ENCODE measurements around the gene HIPK1. TPM values are rescaled to one million over a fixed set of nuclear protein-coding genes. Genes with fewer than 3 reads are reported as not detected.
"Not testable (repeated sequence)": the region's sequence is repeated elsewhere in the genome, so short reads cannot be mapped to it uniquely, and the experiment has no call there.

The HIPK1 gene
- total RNA-seq, 1 experiment from 2014 or later = 52.2 TPM

DNA sequence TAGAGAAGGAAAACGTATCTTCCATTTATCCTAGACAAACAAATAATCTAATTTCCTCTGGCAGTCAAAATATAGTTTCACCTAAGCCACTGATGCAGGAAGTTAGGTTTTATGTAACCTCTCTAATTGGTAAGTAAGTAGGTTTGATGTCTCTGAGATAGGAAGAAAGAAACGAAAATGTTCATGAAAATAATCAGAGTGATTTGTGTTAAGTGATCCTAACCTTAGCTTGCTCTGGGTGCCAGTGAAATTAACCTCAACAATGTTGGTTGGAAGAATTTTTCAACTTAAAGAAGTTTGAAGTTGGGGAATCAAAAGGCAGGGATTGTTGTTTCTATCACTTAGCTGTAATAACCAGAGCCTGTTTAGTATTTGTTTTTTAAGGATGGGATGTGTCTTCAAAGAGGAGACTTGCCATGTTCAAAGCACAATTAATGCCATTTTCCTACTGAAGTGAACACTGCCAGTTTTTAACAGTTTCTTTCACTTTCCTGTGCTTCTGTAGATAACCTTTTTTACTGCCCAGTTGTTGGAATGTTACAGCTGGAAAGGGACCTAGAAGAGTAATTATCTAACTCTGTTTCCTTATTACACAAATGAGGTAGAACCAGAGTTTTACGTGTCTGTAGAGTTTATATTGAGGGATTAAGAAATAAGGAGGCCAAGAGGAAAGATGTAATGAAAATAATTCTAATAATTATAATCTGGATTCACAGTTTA, 18.4 kb downstream of the HIPK1 start (continued):
- TF ChIP-seq AR (CRISPR knock-in tag; IDR thresholded peaks at IDR 0.05) (no peak), NFATC4 (CRISPR knock-in tag; IDR thresholded peaks at IDR 0.05) (no peak), USF1 (CRISPR knock-in tag; IDR thresholded peaks at IDR 0.05) (no peak)
- TF ChIP-seq, protein P1, sequence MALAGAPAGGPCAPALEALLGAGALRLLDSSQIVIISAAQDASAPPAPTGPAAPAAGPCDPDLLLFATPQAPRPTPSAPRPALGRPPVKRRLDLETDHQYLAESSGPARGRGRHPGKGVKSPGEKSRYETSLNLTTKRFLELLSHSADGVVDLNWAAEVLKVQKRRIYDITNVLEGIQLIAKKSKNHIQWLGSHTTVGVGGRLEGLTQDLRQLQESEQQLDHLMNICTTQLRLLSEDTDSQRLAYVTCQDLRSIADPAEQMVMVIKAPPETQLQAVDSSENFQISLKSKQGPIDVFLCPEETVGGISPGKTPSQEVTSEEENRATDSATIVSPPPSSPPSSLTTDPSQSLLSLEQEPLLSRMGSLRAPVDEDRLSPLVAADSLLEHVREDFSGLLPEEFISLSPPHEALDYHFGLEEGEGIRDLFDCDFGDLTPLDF (CRISPR knock-in tag; IDR thresholded peaks at IDR 0.05) = no peak

GRCh38 chr1:113948151-113948550, 19.0 kb downstream of the HIPK1 start:
- peak; percentile 47; the same call in 1 of the 2 replicates for TF ChIP-seq GABPB1 (CRISPR knock-in tag; IDR thresholded peaks at IDR 0.05)

DNA sequence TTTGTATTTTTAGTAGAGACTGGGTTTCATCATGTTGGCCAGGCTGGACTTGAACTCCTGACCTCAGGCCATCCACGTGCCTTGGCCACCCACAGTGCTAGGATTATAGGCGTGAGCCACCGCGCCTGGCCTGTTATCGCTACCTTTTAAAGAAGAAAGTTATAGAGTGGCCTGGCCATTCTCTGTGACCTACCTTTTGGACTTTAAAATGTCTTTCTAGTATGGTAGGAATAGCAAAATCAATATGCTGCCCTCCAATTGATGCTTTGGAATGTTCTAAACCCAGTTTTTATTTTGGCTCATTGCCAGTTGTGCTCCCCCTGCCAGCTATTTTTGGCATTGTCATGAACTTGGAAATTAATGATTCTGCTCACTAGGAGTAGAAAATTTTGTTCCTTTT, 19.9 kb downstream of the HIPK1 start:
- ChIA-PET CTCF (interaction anchor here (0.7 to 2.6 kb wide), 5 partner anchors 10 to 300 kb away, joined by 3 to 11 read pairs (median 4); no protein-coding TSS in a partner anchor), POLR2A (no interaction called here)
- H3K27ac Mint-ChIP-seq = no peak overlapping the region
- DNase-seq (ENCODE audit: low spot score) = no peak
- no peak for ATAC-seq
- no peaks in the 10 kb centered on the region for H3K27me3 Mint-ChIP-seq (ENCODE audit: low read depth)
- H3K4me1 Mint-ChIP-seq = peaks cover 28% of the 10 kb centered on the region
- TF ChIP-seq NR3C1 (CRISPR knock-in tag; conservative IDR thresholded peaks at IDR 0.05; ENCODE audit: low read depth) = no peak
- H3K4me3 Mint-ChIP-seq = no peak overlapping the region
- H3K9me3 Mint-ChIP-seq = no peaks in the 10 kb centered on the region
- peaks cover 6% of the 10 kb centered on the region; the same call in 1 of the 2 replicates for H3K36me3 Mint-ChIP-seq

More at GRCh38 chr1:113948151-113948550, 19.0 kb downstream of the HIPK1 start:
- not testable (repeated sequence) for H3K27me3 Mint-ChIP-seq (ENCODE audit: low read depth); H3K36me3 Mint-ChIP-seq; DNase-seq (ENCODE audit: low spot score); ATAC-seq; H3K9me3 Mint-ChIP-seq; H3K4me3 Mint-ChIP-seq
- CTCF ChIA-PET = interaction anchor here (0.6 to 2.6 kb wide), 8 partner anchors 9 to 780 kb away, joined by 3 to 11 read pairs (median 4); partner anchors contain the start of gene OLFML3
- peak overlapping the region; percentile 23; the same call in 1 of the 2 replicates for H3K27ac Mint-ChIP-seq
- POLR2A ChIA-PET = interaction anchor here (0.7 kb wide), 1 partner anchor 187 kb away, joined by 3 read pairs; no protein-coding TSS in a partner anchor
- peaks cover 28% of the 10 kb centered on the region for H3K4me1 Mint-ChIP-seq

DNA sequence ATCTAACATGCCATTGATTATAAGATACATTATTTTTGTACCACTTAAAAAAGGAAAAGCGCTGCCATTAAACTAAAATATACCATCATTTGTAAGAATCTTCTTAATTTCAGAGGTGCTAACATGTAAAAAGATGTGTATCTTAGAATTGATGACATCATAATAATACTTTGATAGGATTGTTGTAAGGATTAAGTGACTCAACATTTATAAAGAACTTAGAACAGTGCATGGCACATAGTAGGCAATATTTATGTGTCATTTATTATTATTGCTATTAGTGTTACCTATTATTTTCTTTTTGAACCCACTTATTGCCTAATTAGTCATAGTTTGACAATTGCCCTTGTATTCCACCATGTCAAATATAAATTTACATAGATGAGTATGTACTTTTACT, 21.8 kb downstream of the HIPK1 start:
- ChIA-PET POLR2A (interaction anchor here (0.6 kb wide), 1 partner anchor 341 kb away, joined by 3 read pairs; no protein-coding TSS in a partner anchor), CTCF (interaction anchor here (1.5 kb wide), 1 partner anchor 332 kb away, joined by 3 read pairs; no protein-coding TSS in a partner anchor)
- Mint-ChIP-seq H3K27me3 (ENCODE audit: low read depth) (no peaks in the 10 kb centered on the region), H3K9me3 (no peaks in the 10 kb centered on the region), H3K36me3 (peaks cover 16% of the 10 kb centered on the region), H3K27ac (no peak overlapping the region), H3K4me1 (peaks cover 27% of the 10 kb centered on the region), H3K4me3 (no peak overlapping the region)
- ATAC-seq = no peak
- DNase-seq (ENCODE audit: low spot score) = no peak
- TF ChIP-seq, protein P2, sequence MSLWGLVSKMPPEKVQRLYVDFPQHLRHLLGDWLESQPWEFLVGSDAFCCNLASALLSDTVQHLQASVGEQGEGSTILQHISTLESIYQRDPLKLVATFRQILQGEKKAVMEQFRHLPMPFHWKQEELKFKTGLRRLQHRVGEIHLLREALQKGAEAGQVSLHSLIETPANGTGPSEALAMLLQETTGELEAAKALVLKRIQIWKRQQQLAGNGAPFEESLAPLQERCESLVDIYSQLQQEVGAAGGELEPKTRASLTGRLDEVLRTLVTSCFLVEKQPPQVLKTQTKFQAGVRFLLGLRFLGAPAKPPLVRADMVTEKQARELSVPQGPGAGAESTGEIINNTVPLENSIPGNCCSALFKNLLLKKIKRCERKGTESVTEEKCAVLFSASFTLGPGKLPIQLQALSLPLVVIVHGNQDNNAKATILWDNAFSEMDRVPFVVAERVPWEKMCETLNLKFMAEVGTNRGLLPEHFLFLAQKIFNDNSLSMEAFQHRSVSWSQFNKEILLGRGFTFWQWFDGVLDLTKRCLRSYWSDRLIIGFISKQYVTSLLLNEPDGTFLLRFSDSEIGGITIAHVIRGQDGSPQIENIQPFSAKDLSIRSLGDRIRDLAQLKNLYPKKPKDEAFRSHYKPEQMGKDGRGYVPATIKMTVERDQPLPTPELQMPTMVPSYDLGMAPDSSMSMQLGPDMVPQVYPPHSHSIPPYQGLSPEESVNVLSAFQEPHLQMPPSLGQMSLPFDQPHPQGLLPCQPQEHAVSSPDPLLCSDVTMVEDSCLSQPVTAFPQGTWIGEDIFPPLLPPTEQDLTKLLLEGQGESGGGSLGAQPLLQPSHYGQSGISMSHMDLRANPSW (CRISPR knock-in tag; conservative IDR thresholded peaks at IDR 0.05; ENCODE audit: low read depth) = no peak
- TF ChIP-seq CBFB (CRISPR knock-in tag; IDR thresholded peaks at IDR 0.05; ENCODE audit: low read depth) (no peak), CDX4 (CRISPR knock-in tag; IDR thresholded peaks at IDR 0.05; ENCODE audit: borderline replicate concordance) (no peak), ZNF219 (CRISPR knock-in tag; IDR thresholded peaks at IDR 0.05; ENCODE audit: borderline replicate concordance) (no peak), NR1H2 (CRISPR knock-in tag; IDR thresholded peaks at IDR 0.05) (no peak), PRRX2 (CRISPR knock-in tag; IDR thresholded peaks at IDR 0.05) (no peak)
- TF ChIP-seq, protein P3, sequence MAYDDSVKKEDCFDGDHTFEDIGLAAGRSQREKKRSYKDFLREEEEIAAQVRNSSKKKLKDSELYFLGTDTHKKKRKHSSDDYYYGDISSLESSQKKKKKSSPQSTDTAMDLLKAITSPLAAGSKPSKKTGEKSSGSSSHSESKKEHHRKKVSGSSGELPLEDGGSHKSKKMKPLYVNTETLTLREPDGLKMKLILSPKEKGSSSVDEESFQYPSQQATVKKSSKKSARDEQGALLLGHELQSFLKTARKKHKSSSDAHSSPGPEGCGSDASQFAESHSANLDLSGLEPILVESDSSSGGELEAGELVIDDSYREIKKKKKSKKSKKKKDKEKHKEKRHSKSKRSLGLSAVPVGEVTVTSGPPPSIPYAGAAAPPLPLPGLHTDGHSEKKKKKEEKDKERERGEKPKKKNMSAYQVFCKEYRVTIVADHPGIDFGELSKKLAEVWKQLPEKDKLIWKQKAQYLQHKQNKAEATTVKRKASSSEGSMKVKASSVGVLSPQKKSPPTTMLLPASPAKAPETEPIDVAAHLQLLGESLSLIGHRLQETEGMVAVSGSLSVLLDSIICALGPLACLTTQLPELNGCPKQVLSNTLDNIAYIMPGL (CRISPR knock-in tag; IDR thresholded peaks at IDR 0.05) = no peak
- TF ChIP-seq, protein P4, sequence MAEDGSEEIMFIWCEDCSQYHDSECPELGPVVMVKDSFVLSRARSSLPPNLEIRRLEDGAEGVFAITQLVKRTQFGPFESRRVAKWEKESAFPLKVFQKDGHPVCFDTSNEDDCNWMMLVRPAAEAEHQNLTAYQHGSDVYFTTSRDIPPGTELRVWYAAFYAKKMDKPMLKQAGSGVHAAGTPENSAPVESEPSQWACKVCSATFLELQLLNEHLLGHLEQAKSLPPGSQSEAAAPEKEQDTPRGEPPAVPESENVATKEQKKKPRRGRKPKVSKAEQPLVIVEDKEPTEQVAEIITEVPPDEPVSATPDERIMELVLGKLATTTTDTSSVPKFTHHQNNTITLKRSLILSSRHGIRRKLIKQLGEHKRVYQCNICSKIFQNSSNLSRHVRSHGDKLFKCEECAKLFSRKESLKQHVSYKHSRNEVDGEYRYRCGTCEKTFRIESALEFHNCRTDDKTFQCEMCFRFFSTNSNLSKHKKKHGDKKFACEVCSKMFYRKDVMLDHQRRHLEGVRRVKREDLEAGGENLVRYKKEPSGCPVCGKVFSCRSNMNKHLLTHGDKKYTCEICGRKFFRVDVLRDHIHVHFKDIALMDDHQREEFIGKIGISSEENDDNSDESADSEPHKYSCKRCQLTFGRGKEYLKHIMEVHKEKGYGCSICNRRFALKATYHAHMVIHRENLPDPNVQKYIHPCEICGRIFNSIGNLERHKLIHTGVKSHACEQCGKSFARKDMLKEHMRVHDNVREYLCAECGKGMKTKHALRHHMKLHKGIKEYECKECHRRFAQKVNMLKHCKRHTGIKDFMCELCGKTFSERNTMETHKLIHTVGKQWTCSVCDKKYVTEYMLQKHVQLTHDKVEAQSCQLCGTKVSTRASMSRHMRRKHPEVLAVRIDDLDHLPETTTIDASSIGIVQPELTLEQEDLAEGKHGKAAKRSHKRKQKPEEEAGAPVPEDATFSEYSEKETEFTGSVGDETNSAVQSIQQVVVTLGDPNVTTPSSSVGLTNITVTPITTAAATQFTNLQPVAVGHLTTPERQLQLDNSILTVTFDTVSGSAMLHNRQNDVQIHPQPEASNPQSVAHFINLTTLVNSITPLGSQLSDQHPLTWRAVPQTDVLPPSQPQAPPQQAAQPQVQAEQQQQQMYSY (CRISPR knock-in tag; IDR thresholded peaks at IDR 0.05) = no peak

All from WTC11 (cell line).